Nephron (organoid): Measurements from ENCODE around the gene DDX10.

Source experiments
- H3K27ac Mint-ChIP-seq, 3 experiments: 2 replicates each; pipeline ENCODE4 v1.8.0; 2020; ENCODE audit warnings: mixed read lengths in 3 of 3, mild to moderate bottlenecking in 2 of 3, moderate library complexity in 1 of 3
- H3K27me3 Mint-ChIP-seq: 2 replicates; pipeline ENCODE4 v1.8.0; 2021; ENCODE audit warnings: low read depth, mild to moderate bottlenecking, moderate library complexity, mixed read lengths
- H3K36me3 Mint-ChIP-seq: 2 replicates; pipeline ENCODE4 v1.8.0; 2020; ENCODE audit warnings: low read depth, mixed read lengths
- H3K4me1 Mint-ChIP-seq: 2 replicates; pipeline ENCODE4 v1.8.0; 2020; ENCODE audit warnings: mixed read lengths
- H3K4me3 Mint-ChIP-seq, 3 experiments: 2 replicates each; pipeline ENCODE4 v1.8.0; 2020; ENCODE audit warnings: mild to moderate bottlenecking in 3 of 3, mixed read lengths in 3 of 3, moderate library complexity in 2 of 3
- H3K9me3 Mint-ChIP-seq: 2 replicates; pipeline ENCODE4 v1.8.0; 2020; ENCODE audit warnings: mixed read lengths
- TF ChIP-seq, protein P1 (sequence below), 3 experiments: fragments of 200-600 bp; sonication (generic); IDR thresholded peaks; one replicate each; pipeline ENCODE4 v1.5.0; 2021; ENCODE audit warnings: antibody characterized with exemption in 3 of 3; ENCODE audit not compliant: unreplicated experiment in 3 of 3

The DDX10 gene

GRCh38 chr11:108887436-108888238 lies 222.8 kb downstream of the DDX10 start:
- no peaks in the 10 kb centered on the region for H3K27me3 Mint-ChIP-seq
- no peaks in the 10 kb centered on the region for H3K9me3 Mint-ChIP-seq
- TF ChIP-seq, protein P1, sequence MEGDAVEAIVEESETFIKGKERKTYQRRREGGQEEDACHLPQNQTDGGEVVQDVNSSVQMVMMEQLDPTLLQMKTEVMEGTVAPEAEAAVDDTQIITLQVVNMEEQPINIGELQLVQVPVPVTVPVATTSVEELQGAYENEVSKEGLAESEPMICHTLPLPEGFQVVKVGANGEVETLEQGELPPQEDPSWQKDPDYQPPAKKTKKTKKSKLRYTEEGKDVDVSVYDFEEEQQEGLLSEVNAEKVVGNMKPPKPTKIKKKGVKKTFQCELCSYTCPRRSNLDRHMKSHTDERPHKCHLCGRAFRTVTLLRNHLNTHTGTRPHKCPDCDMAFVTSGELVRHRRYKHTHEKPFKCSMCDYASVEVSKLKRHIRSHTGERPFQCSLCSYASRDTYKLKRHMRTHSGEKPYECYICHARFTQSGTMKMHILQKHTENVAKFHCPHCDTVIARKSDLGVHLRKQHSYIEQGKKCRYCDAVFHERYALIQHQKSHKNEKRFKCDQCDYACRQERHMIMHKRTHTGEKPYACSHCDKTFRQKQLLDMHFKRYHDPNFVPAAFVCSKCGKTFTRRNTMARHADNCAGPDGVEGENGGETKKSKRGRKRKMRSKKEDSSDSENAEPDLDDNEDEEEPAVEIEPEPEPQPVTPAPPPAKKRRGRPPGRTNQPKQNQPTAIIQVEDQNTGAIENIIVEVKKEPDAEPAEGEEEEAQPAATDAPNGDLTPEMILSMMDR (IDR thresholded peaks at IDR 0.05; ENCODE audit: unreplicated experiment in 3 of 3): no peak
- H3K4me1 Mint-ChIP-seq: peaks cover 35% of the 10 kb centered on the region
- no peaks in the 10 kb centered on the region for H3K36me3 Mint-ChIP-seq
- no peak overlapping the region for H3K4me3 Mint-ChIP-seq
- no peak overlapping the region for H3K27ac Mint-ChIP-seq

- no peak overlapping the region for H3K4me3 Mint-ChIP-seq
- H3K27ac Mint-ChIP-seq: peak overlapping the region in 2 of 3 experiments; percentile 15 to 32
- H3K36me3 Mint-ChIP-seq: no peaks in the 10 kb centered on the region
- no peaks in the 10 kb centered on the region for H3K27me3 Mint-ChIP-seq
- TF ChIP-seq, protein P1 (IDR thresholded peaks at IDR 0.05; ENCODE audit: unreplicated experiment in 3 of 3): no peak
- peaks cover 34% of the 10 kb centered on the region for H3K4me1 Mint-ChIP-seq
- no peaks in the 10 kb centered on the region for H3K9me3 Mint-ChIP-seq
These were observed 225.7 kb downstream of the DDX10 start for GRCh38 chr11:108890482-108891105.

DNA sequence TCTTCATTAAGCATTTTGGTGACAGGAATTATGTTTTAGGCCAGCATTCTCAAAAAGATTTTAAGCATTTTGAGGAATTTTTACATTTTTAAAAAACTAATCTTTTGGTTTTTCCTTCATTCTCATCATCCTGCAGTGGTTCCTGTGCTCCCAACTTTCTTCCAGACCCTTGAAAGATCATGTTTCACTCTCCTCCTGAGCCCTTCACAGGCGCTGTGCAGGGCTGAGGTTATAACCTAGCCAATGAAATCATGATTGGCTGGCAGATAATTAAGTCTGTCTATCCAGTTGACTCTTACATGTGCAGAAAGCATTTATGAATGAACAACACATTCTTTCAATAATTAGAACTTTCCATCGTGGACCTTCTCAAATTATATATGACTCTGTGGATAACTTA lies 226.3 kb downstream of the DDX10 start:
- Mint-ChIP-seq H3K36me3 (no peaks in the 10 kb centered on the region), H3K4me1 (peaks cover 29% of the 10 kb centered on the region), H3K4me3 (no peak overlapping the region), H3K9me3 (no peaks in the 10 kb centered on the region), H3K27me3 (no peaks in the 10 kb centered on the region), H3K27ac (peak overlapping the region in 2 of 3 experiments; percentile 15 to 32)
- TF ChIP-seq, protein P1 (IDR thresholded peaks at IDR 0.05; ENCODE audit: unreplicated experiment in 3 of 3): no peak

DNA sequence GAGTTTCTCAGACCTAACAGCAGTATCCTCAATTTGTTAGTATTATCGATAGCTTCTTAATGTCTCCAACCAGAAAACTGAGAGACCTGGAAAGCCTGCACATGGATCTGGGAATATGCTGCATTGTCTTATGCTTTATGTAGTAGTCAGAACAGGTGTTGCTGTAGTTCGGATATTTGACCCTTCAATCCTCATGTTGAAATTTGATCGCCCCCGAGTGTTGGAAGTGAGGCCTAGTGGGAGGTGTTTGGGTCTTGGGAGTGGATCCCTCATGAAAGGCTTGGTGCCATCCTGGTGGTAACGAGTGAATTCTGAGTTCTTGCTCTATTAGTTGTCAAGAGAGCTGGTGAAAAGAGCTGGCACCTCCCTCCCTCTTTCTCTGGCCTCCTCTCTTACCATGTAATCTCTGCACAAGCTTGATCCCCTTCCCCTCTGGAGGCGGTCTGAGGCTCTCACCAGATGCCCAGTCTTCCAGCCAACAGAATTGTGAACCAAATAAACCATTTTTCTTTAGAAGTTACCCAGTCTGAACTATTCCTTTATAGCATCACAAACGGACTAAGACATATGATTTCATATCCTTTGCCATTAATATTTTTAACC lies 227.1 kb downstream of the DDX10 start:
- Mint-ChIP-seq H3K27ac (peak overlapping the region in 1 of 3 experiments; percentile 32), H3K4me1 (peaks cover 35% of the 10 kb centered on the region), H3K36me3 (no peaks in the 10 kb centered on the region), H3K27me3 (no peaks in the 10 kb centered on the region), H3K9me3 (no peaks in the 10 kb centered on the region), H3K4me3 (no peak overlapping the region)
- TF ChIP-seq, protein P1 (IDR thresholded peaks at IDR 0.05; ENCODE audit: unreplicated experiment in 3 of 3): no peak

DNA sequence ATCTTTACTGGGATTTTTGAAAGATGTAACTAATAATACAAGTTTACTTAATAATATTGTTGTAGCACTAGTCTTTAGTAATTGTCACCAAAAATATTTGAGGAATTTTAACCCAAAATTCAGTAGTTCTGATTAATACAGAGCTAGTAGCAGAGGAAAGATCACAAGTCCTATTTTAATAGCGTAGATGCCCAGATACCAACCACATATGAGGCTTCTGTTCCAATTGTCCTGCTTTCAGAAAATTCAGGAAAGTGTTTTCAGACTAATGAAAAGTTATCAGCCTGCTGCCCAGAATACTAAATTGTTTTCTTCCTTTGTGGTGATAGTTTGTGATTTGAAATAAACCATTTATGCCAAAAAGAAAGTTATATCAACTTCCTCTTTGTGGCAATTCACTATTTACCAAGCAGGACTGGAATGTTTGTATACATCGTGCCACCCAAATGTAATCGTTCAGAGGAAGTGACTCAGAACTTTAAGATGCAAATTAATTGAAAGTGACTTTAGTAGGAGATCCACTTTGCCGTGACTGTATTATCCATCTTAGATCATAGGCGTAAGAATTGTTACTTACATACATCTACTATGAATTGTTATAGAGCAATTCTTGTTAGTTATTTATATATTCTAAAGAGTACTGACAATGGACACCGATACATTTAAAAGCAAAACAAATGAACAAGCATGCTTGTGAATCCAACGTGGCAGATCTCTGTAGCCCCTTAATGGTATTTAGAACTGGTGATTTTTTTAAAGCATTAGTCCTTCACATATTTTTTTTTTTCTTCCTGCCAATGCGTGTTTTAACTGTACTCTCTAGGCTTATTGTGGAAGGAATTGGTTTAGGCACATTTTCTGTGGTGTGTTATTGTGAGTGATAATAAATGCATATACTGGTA lies 231.0 kb downstream of the DDX10 start:
- Mint-ChIP-seq H3K9me3 (no peaks in the 10 kb centered on the region), H3K36me3 (no peaks in the 10 kb centered on the region), H3K27ac (no peak overlapping the region), H3K4me3 (no peak overlapping the region), H3K27me3 (no peaks in the 10 kb centered on the region), H3K4me1 (peaks cover 45% of the 10 kb centered on the region)
- TF ChIP-seq, protein P1 (IDR thresholded peaks at IDR 0.05; ENCODE audit: unreplicated experiment in 3 of 3): no peak
